Naive thymus-derived CD4-positive, alpha-beta T cell (primary cell): ENCODE measurements around the gene SYT14. TPM values are rescaled to one million over a fixed set of nuclear protein-coding genes. Genes with fewer than 3 reads are reported as not detected.

Experiments used
- ATAC-seq: fragments of 150-1000 bp; cut with Tn5 transposase; 2 replicates; pipeline ENCODE4 v1.10.0; 2021; ENCODE audit warnings: mild to moderate bottlenecking, moderate library complexity
- CTCF ChIA-PET: fragments of 350-600 bp; sonication (Branson Sonifier 250); formaldehyde crosslinking; loops from one replicate; lab custom pipeline; 2021; ENCODE audit warnings: antibody characterized with exemption; lab: Charles Lee
- POLR2A ChIA-PET: fragments of 350-600 bp; sonication (Branson Sonifier 250); formaldehyde crosslinking; loops from one replicate; lab custom pipeline; 2021; ENCODE audit warnings: antibody characterized with exemption, inconsistent platforms; lab: Charles Lee
- DNase-seq, 9 donors: peaks; one replicate each; pipeline versions ENCODE4 v3.0.0 to v3.0.0-alpha.2; 2020 to 2022; ENCODE audit warnings: mixed read lengths in 1 of 9
- H3K27ac ChIP-seq: one replicate; pipeline ENCODE4 v1.7.0; 2013; ENCODE audit warnings: mild to moderate bottlenecking, low read depth, low read length, moderate library complexity
- H3K27me3 ChIP-seq, 2 donors: one replicate each; pipeline ENCODE4 v1.7.0; 2013; ENCODE audit warnings: low read length in 2 of 2, mild to moderate bottlenecking in 2 of 2, moderate library complexity in 2 of 2; ENCODE audit not compliant: control insufficient read depth in 2 of 2, insufficient read depth in 2 of 2
- H3K36me3 ChIP-seq, 3 experiments: 1 replicate in 2 of 3; 2 replicates in 1 of 3; pipeline ENCODE4 v1.7.0; 2013; ENCODE audit warnings: low read length in 3 of 3, mild to moderate bottlenecking in 3 of 3, moderate library complexity in 1 of 3; ENCODE audit not compliant: insufficient read depth in 3 of 3, control insufficient read depth in 2 of 3
- H3K4me1 ChIP-seq, 2 donors: one replicate each; pipeline ENCODE4 v1.7.0; 2013; ENCODE audit warnings: low read length in 2 of 2, mild to moderate bottlenecking in 2 of 2, moderate library complexity in 1 of 2; ENCODE audit not compliant: control insufficient read depth in 2 of 2, insufficient read depth in 2 of 2
- H3K4me3 ChIP-seq: 2 replicates; pipeline ENCODE4 v1.7.0; 2013; ENCODE audit warnings: mild to moderate bottlenecking, low read length
- H3K9me3 ChIP-seq, 3 experiments: 1 replicate in 2 of 3; 2 replicates in 1 of 3; pipeline ENCODE4 v1.7.0; 2013; ENCODE audit warnings: low read length in 3 of 3; ENCODE audit not compliant: control insufficient read depth in 2 of 3
- H3K27ac Mint-ChIP-seq, 9 donors: one replicate each; pipeline ENCODE4 v1.8.0; 2020 to 2022; ENCODE audit warnings: mixed read lengths in 9 of 9, mild to moderate bottlenecking in 8 of 9, moderate library complexity in 5 of 9, inconsistent platforms in 2 of 9
- H3K27me3 Mint-ChIP-seq, 5 donors: one replicate each; pipeline ENCODE4 v1.8.0; 2021 to 2022; ENCODE audit warnings: mixed read lengths in 5 of 5, mild to moderate bottlenecking in 1 of 5
- H3K36me3 Mint-ChIP-seq, 5 donors: one replicate each; pipeline ENCODE4 v1.8.0; 2020 to 2022; ENCODE audit warnings: mixed read lengths in 5 of 5, mild to moderate bottlenecking in 3 of 5, inconsistent platforms in 1 of 5
- H3K4me1 Mint-ChIP-seq, 7 donors: one replicate each; pipeline ENCODE4 v1.8.0; 2020 to 2022; ENCODE audit warnings: mixed read lengths in 7 of 7, mild to moderate bottlenecking in 3 of 7, inconsistent platforms in 1 of 7
- H3K4me3 Mint-ChIP-seq, 10 donors: one replicate each; pipeline ENCODE4 v1.8.0; 2020 to 2022; ENCODE audit warnings: mild to moderate bottlenecking in 10 of 10, mixed read lengths in 10 of 10, moderate library complexity in 6 of 10, inconsistent platforms in 2 of 10
- H3K9me3 Mint-ChIP-seq, 11 donors: one replicate each; pipeline ENCODE4 v1.8.0; 2020 to 2022; ENCODE audit warnings: mixed read lengths in 11 of 11, mild to moderate bottlenecking in 4 of 11, inconsistent platforms in 1 of 11, moderate library complexity in 1 of 11
- intact Hi-C, 2 donors: fragments of 100-400 bp; cut with micrococcal nuclease; formaldehyde crosslinking; loops; one replicate each; pipeline ENCODE4 v1.15.1; 2023
- polyA plus RNA-seq, 2 donors: library from polyadenylated mRNA; unstranded; fragments of 300-500 nt; fragmentation: Illumina TruSeq; gene quantifications; one replicate each; pipeline ENCODE4 v1.2.3, GENCODE V29; 2021
- total RNA-seq, 6 experiments: library from RNA in 5 of 6; stranded (reverse) in 5 of 6; gene quantifications; 1 replicate in 5 of 6; 2 replicates in 1 of 6; pipeline ENCODE4 v1.2.3 and lab custom pipeline; 2021 to 2026

SYT14 gene
- total and polyA plus RNA-seq, 7 experiments from 2014 or later: not detected

GRCh38 chr1:210129092-210129491, 191.1 kb downstream of the SYT14 start:
- ChIA-PET CTCF (no interaction called here), POLR2A (no interaction called here)
- Histone ChIP-seq H3K27ac (no peak overlapping the region), H3K4me3 (no peak overlapping the region), H3K9me3 (no peaks in the 10 kb centered on the region), H3K36me3 (no peaks in the 10 kb centered on the region), H3K4me1 (no peaks in the 10 kb centered on the region), H3K27me3 (no peaks in the 10 kb centered on the region)
- Mint-ChIP-seq H3K4me3 (no peak overlapping the region), H3K36me3 (no peaks in the 10 kb centered on the region), H3K27ac (no peak overlapping the region), H3K4me1 (no peaks in the 10 kb centered on the region), H3K9me3 (peaks cover 0 to 4% (median 0%) of the 10 kb centered on the region in 11 donors), H3K27me3 (peaks cover 0 to 16% (median 7%) of the 10 kb centered on the region in 5 donors)
- ATAC-seq: no peak
- DNase-seq: no peak
- intact Hi-C loops: no loop called here

DNA sequence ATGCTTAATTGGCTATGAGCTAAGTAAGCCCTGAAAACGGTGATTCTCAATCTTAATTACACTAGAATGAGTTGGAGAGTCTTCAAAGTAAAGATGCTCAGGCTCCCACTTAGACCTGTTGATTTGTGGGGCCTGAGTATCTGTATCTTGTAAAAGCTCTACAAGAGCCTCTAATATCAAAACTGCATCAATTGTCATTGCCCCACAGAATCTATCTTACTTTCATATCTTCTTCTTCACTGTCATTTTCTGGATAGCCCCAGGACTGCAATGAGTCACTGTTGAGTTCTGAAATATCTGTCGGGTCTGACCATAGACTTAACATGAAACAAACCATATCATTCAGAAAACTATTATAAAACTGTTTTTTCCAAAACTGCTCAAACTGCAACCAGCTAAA, 191.7 kb downstream of the SYT14 start:
- Histone ChIP-seq H3K4me3 (no peak overlapping the region), H3K4me1 (no peaks in the 10 kb centered on the region), H3K36me3 (no peaks in the 10 kb centered on the region), H3K9me3 (no peaks in the 10 kb centered on the region), H3K27me3 (no peaks in the 10 kb centered on the region), H3K27ac (no peak overlapping the region)
- Mint-ChIP-seq H3K9me3 (peaks cover 0 to 4% (median 0%) of the 10 kb centered on the region in 11 donors), H3K4me3 (no peak overlapping the region), H3K4me1 (no peaks in the 10 kb centered on the region), H3K27me3 (peaks cover 0 to 16% (median 7%) of the 10 kb centered on the region in 5 donors), H3K27ac (no peak overlapping the region), H3K36me3 (no peaks in the 10 kb centered on the region)
- DNase-seq (no peak), ATAC-seq (no peak)
- ChIA-PET CTCF (no interaction called here), POLR2A (no interaction called here)
- intact Hi-C loops: no loop called here

DNA sequence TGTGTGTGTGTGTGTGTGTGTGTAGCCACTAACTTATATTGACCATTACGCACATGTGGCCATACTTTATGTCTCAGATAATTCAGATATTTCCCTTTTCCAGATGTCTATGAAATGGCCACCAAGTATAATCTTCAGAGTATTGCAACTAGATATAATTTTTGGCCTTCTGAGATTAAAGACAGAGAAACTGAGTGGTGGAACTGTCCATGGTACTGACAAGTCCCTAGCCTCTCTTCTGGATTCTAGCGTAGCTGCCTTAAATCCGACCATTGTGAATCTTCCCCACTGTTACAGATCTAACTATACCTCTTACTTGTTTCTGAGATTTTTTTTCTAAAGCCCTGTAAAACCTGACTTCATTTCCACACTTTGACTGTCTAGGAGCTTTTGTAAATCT, 194.6 kb downstream of the SYT14 start:
- H3K36me3 ChIP-seq: no peaks in the 10 kb centered on the region
- no peak overlapping the region for H3K27ac Mint-ChIP-seq
- H3K4me3 ChIP-seq: no peak overlapping the region
- peaks cover 0 to 7% (median 1%) of the 10 kb centered on the region in 11 donors for H3K9me3 Mint-ChIP-seq
- H3K9me3 ChIP-seq: no peaks in the 10 kb centered on the region
- no peaks in the 10 kb centered on the region for H3K4me1 ChIP-seq
- peaks cover 0 to 15% (median 10%) of the 10 kb centered on the region in 5 donors for H3K27me3 Mint-ChIP-seq
- ChIA-PET POLR2A (no interaction called here), CTCF (interaction anchor here (0.6 kb wide), 1 partner anchor 879 kb away, joined by 3 read pairs; no protein-coding TSS in a partner anchor)
- H3K27me3 ChIP-seq: no peaks in the 10 kb centered on the region
- intact Hi-C loops: no loop called here
- H3K4me1 Mint-ChIP-seq: no peaks in the 10 kb centered on the region
- ATAC-seq (no peak), DNase-seq (no peak)
- no peak overlapping the region for H3K4me3 Mint-ChIP-seq
- H3K27ac ChIP-seq: no peak overlapping the region
- no peaks in the 10 kb centered on the region for H3K36me3 Mint-ChIP-seq

DNA sequence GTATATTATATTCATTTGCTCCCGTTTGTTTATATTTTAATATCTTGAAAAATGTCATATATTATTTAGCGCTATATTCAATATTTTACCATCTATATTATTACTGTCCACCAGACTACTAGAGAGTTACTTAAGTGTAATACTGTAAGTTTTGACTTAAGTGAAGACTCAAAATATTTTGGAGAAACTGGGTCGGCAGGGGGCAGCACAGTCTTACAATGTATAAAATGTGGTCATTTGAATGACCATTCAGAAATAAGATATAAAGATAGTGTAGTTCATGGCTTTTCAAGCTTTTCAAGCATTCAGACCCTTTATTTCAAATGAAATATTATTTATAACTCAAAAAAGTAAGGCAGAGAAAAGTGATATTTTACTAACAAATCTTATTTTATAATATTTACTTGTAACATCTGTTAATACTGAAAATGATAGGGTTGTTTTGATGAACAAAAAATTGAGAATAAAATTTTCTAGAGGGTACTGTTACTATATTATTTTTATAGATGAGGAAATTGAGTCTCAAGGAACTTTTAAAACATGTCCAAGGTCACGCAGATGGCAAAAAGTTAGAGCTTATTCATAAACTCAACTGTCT, 205.5 kb downstream of the SYT14 start:
- peaks cover 0 to 16% (median 2%) of the 10 kb centered on the region in 11 donors for H3K9me3 Mint-ChIP-seq
- Histone ChIP-seq H3K4me3 (no peak overlapping the region), H3K27ac (no peak overlapping the region), H3K4me1 (no peaks in the 10 kb centered on the region), H3K9me3 (no peaks in the 10 kb centered on the region), H3K27me3 (no peaks in the 10 kb centered on the region), H3K36me3 (no peaks in the 10 kb centered on the region)
- H3K27ac Mint-ChIP-seq: no peak overlapping the region
- peak in 2 of 9 donors; percentile 2 to 38 for DNase-seq
- no peaks in the 10 kb centered on the region for H3K4me1 Mint-ChIP-seq
- CTCF ChIA-PET: interaction anchor here (0.7 kb wide), 1 partner anchor 9 kb away, joined by 3 read pairs; no protein-coding TSS in a partner anchor
- intact Hi-C loops: loop anchor here in 1 of 2 donors (1.0 kb wide), 1 partner anchor 257 kb away; no protein-coding TSS in a partner anchor
- POLR2A ChIA-PET: no interaction called here
- ATAC-seq: no peak
- H3K36me3 Mint-ChIP-seq: no peaks in the 10 kb centered on the region
- no peak overlapping the region for H3K4me3 Mint-ChIP-seq
- peaks cover 4 to 32% (median 21%) of the 10 kb centered on the region in 5 donors for H3K27me3 Mint-ChIP-seq

GRCh38 chr1:210144736-210145135, 206.7 kb downstream of the SYT14 start:
- H3K4me1 Mint-ChIP-seq: no peaks in the 10 kb centered on the region
- H3K27me3 Mint-ChIP-seq: peaks cover 4 to 32% (median 17%) of the 10 kb centered on the region in 5 donors
- ChIA-PET POLR2A (no interaction called here), CTCF (no interaction called here)
- ATAC-seq (no peak), DNase-seq (no peak)
- H3K9me3 Mint-ChIP-seq: peaks cover 0 to 12% (median 2%) of the 10 kb centered on the region in 11 donors
- intact Hi-C loops: loop anchor here in 1 of 2 donors (1.0 kb wide), 1 partner anchor 167 kb away; no protein-coding TSS in a partner anchor
- H3K4me3 Mint-ChIP-seq: no peak overlapping the region
- no peaks in the 10 kb centered on the region for H3K36me3 Mint-ChIP-seq
- Histone ChIP-seq H3K9me3 (no peaks in the 10 kb centered on the region), H3K27me3 (no peaks in the 10 kb centered on the region), H3K36me3 (no peaks in the 10 kb centered on the region), H3K4me1 (no peaks in the 10 kb centered on the region), H3K27ac (no peak overlapping the region), H3K4me3 (no peak overlapping the region)
- H3K27ac Mint-ChIP-seq: no peak overlapping the region

GRCh38 chr1:210151052-210151672, 213.1 kb downstream of the SYT14 start:
- Mint-ChIP-seq H3K9me3 (no peaks in the 10 kb centered on the region), H3K27me3 (peaks cover 0 to 10% (median 0%) of the 10 kb centered on the region in 5 donors), H3K4me3 (no peak overlapping the region), H3K36me3 (no peaks in the 10 kb centered on the region), H3K4me1 (no peaks in the 10 kb centered on the region), H3K27ac (no peak overlapping the region)
- H3K36me3 ChIP-seq: no peaks in the 10 kb centered on the region
- ATAC-seq: no peak
- no peak for DNase-seq
- POLR2A ChIA-PET: no interaction called here
- no peak overlapping the region for H3K27ac ChIP-seq
- H3K4me1 ChIP-seq: no peaks in the 10 kb centered on the region
- intact Hi-C loops: no loop called here
- H3K27me3 ChIP-seq: no peaks in the 10 kb centered on the region
- H3K4me3 ChIP-seq: no peak overlapping the region
- CTCF ChIA-PET: no interaction called here
- H3K9me3 ChIP-seq: no peaks in the 10 kb centered on the region
